Right lobe of liver (tissue), 4 donors: ENCODE data around the gene ARHGAP21.

Experiments
- POLR2A ChIP-seq: fragments of 450-650 bp; IDR thresholded peaks from one replicate; pipeline ENCODE4 v1.6.1; 2017; ENCODE audit warnings: antibody characterized with exemption, mild to moderate bottlenecking
- TF ChIP-seq, protein P1 (sequence below), 4 donors: fragments of 200-600 bp in 3 of 4; fragments of 450-650 bp in 1 of 4; IDR thresholded peaks; one replicate each; pipeline versions ENCODE4 v1.5.1 to v1.8.0; 2016 to 2022; ENCODE audit warnings: antibody characterized with exemption in 4 of 4, mild to moderate bottlenecking in 2 of 4
- donor health status: DM: no; HTN: no; CAD: no.
- donor health status: DM: no; HTN: no; CAD: no.
- donor health status: DM: no; HTN: yes; CAD: no.

DNA sequence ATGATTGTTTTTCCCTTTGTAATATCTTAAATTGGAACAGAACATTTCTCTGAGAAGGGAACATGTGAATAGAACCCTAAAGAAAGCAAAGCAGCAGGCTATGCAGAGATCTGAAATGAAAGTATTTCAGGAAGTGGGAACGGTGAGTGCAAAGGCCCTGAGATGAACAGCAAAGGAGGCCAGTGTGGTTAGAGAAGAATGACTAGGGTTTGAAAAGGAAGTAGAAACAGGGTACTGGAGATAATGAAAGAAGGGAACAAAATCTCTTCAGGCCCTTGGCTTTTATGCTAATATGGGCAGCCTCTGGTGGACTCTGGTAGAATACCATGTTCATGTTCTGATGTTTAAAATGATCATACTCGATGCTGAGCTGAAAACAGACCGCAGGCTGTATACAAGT lies 22.2 kb downstream of the ARHGAP21 start:
- TF ChIP-seq, protein P1, sequence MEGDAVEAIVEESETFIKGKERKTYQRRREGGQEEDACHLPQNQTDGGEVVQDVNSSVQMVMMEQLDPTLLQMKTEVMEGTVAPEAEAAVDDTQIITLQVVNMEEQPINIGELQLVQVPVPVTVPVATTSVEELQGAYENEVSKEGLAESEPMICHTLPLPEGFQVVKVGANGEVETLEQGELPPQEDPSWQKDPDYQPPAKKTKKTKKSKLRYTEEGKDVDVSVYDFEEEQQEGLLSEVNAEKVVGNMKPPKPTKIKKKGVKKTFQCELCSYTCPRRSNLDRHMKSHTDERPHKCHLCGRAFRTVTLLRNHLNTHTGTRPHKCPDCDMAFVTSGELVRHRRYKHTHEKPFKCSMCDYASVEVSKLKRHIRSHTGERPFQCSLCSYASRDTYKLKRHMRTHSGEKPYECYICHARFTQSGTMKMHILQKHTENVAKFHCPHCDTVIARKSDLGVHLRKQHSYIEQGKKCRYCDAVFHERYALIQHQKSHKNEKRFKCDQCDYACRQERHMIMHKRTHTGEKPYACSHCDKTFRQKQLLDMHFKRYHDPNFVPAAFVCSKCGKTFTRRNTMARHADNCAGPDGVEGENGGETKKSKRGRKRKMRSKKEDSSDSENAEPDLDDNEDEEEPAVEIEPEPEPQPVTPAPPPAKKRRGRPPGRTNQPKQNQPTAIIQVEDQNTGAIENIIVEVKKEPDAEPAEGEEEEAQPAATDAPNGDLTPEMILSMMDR (IDR thresholded peaks at IDR 0.05), result no peak
- TF ChIP-seq POLR2A, result no peak
